IMR-90 (cell line): ENCODE data around the gene KIDINS220.

Experiments used
- BHLHE40 ChIP-seq: fragments of 150-350 bp; IDR thresholded peaks from 2 replicates; pipeline ENCODE4 v1.6.1; 2016; ENCODE audit warnings: mild to moderate bottlenecking, low read depth, low read length
- CEBPB ChIP-seq: IDR thresholded peaks from 2 replicates; pipeline ENCODE4 v1.6.1; 2012; ENCODE audit warnings: low read depth, low read length, improper control_type of control experiment
- MAFK ChIP-seq: IDR thresholded peaks from 2 replicates; pipeline ENCODE4 v1.6.1; 2012; ENCODE audit warnings: low read depth, low read length, improper control_type of control experiment
- MAZ ChIP-seq: IDR thresholded peaks from 2 replicates; pipeline ENCODE4 v1.6.1; 2012; ENCODE audit warnings: low read depth, mild to moderate bottlenecking, low read length, improper control_type of control experiment, moderate library complexity, borderline replicate concordance
- MXI1 ChIP-seq: IDR thresholded peaks from 2 replicates; pipeline ENCODE4 v1.6.1; 2012; ENCODE audit warnings: low read depth, mild to moderate bottlenecking, low read length, moderate library complexity, borderline replicate concordance
- POLR2A ChIP-seq: IDR thresholded peaks from 2 replicates; pipeline ENCODE4 v1.6.1; 2012; ENCODE audit warnings: mild to moderate bottlenecking, low read depth, low read length
- RAD21 ChIP-seq: IDR thresholded peaks from 2 replicates; pipeline ENCODE4 v1.6.1; 2012; ENCODE audit warnings: low read length, improper control_type of control experiment
- RCOR1 ChIP-seq: IDR thresholded peaks from 2 replicates; pipeline ENCODE4 v1.6.1; 2012; ENCODE audit warnings: mild to moderate bottlenecking, low read length, improper control_type of control experiment; ENCODE audit not compliant: insufficient replicate concordance
- SMC3 ChIP-seq: fragments of 150-350 bp; IDR thresholded peaks from 2 replicates; pipeline ENCODE4 v1.6.1; 2016; ENCODE audit warnings: low read depth, mild to moderate bottlenecking, antibody characterized with exemption, low read length, moderate library complexity
- USF2 ChIP-seq: fragments of 150-350 bp; IDR thresholded peaks from 2 replicates; pipeline ENCODE4 v1.6.1; 2017; ENCODE audit warnings: mild to moderate bottlenecking, antibody characterized with exemption, low read length, low read depth
- TF ChIP-seq, protein P1 (sequence below): conservative IDR thresholded peaks from 2 replicates; pipeline ENCODE4 v1.5.1; 2012; ENCODE audit warnings: mild to moderate bottlenecking, low read depth, low read length, improper control_type of control experiment
- TF ChIP-seq, protein P2 (sequence below): fragments of 150-350 bp; IDR thresholded peaks from 2 replicates; pipeline ENCODE4 v1.6.1; 2016; ENCODE audit warnings: low read depth, mild to moderate bottlenecking, low read length, moderate library complexity, borderline replicate concordance

DNA sequence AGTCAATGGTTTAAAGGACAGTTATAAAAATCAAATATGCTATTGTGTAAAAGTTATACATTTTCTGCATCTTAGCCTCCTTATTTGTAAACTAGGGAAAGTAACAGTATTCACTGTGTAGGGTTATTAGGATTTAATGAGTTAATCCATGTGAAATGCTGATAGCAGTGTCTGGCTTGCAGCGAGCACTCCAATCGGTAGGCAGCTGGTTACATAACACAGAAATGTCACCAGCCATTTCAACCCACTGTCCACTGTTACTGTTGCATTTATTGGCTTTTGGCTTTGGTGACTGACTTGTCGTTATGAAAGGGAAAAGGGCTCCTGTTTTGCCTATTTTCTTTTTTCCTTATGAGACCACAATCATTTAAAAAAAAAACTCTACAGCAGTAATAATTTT is 116.7 kb downstream of the KIDINS220 start:
- no peak for TF ChIP-seq POLR2A
- TF ChIP-seq RAD21: no peak
- TF ChIP-seq, protein P1, sequence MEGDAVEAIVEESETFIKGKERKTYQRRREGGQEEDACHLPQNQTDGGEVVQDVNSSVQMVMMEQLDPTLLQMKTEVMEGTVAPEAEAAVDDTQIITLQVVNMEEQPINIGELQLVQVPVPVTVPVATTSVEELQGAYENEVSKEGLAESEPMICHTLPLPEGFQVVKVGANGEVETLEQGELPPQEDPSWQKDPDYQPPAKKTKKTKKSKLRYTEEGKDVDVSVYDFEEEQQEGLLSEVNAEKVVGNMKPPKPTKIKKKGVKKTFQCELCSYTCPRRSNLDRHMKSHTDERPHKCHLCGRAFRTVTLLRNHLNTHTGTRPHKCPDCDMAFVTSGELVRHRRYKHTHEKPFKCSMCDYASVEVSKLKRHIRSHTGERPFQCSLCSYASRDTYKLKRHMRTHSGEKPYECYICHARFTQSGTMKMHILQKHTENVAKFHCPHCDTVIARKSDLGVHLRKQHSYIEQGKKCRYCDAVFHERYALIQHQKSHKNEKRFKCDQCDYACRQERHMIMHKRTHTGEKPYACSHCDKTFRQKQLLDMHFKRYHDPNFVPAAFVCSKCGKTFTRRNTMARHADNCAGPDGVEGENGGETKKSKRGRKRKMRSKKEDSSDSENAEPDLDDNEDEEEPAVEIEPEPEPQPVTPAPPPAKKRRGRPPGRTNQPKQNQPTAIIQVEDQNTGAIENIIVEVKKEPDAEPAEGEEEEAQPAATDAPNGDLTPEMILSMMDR: no peak
- TF ChIP-seq CEBPB: no peak
- TF ChIP-seq MAZ: no peak
- no peak for TF ChIP-seq MXI1
- TF ChIP-seq SMC3: no peak
- no peak for TF ChIP-seq USF2
- no peak for TF ChIP-seq BHLHE40
- TF ChIP-seq RCOR1: no peak
- TF ChIP-seq MAFK: no peak
- TF ChIP-seq, protein P2, sequence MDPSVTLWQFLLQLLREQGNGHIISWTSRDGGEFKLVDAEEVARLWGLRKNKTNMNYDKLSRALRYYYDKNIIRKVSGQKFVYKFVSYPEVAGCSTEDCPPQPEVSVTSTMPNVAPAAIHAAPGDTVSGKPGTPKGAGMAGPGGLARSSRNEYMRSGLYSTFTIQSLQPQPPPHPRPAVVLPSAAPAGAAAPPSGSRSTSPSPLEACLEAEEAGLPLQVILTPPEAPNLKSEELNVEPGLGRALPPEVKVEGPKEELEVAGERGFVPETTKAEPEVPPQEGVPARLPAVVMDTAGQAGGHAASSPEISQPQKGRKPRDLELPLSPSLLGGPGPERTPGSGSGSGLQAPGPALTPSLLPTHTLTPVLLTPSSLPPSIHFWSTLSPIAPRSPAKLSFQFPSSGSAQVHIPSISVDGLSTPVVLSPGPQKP: no peak
